ENCODE results near the gene TMEM151B. TPM values are rescaled to one million over a fixed set of nuclear protein-coding genes. Genes with fewer than 3 reads are reported as not detected.

Gene TMEM151B
- total and polyA plus RNA-seq, 9 of the 15 experiments (the other 6 are each of a cell fraction or from before 2014, with no cell fraction given): not detected

DNA sequence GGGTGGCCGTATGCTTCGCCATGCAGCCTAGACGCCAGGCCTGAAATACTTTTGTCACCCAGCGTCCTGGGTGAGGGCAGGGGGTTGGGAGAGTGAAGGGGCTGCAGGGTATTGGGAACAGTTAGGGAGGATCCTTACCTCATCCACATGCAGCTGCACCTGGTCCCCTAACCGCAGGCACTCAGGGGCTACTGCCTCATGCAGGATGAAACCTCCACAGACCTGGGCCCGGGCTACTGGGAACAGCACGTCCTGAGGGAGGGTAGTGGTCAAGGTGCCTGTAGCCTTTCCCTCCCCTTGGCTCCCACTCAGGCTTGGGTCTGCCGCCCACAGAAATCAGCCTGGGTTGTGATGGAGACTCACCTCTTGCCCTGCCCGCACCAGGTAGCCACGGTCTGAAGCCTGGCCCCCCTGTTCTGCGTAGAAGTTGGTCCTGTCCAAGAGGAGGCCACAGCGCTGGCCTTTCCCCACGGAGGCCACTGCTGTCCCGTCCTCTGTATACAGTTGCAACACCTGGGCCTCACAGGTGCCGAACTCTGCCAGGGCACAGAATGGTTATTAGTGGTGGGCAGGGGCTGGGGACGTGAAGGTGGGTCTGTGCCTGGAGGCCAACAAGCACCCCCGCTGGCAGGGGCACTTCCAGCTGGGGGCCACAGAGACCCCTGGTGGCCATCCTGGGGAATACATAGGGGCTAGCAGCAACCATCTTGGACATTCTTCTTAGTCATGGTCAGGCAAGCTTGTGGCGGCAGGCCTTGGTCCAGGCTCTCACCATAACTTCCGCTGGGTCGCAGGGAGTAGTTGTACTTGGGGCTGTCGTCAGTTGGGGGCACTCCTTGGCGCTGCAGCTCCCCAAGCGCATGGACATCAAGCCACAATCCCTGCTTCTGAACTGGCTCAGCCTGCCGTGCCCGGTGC is 34.3 kb downstream of the TMEM151B start (continued):
- TF ChIP-seq ETS1 (conservative IDR thresholded peaks at IDR 0.05; ENCODE audit: control insufficient read depth, low read depth, low read length) (0 out of 2 replicates have a peak, but pooled peaks have one; percentile 5), SIRT6 (IDR thresholded peaks at IDR 0.05; ENCODE audit: low read depth, low read length) (no peak), HDAC1 (IDR thresholded peaks at IDR 0.05) (no peak), MAFK (IDR thresholded peaks at IDR 0.05; ENCODE audit: low read length) (peak; percentile 32; the same call in 1 of the 2 replicates), ARID3A (IDR thresholded peaks at IDR 0.05; ENCODE audit: borderline replicate concordance, low read depth, low read length) (no peak), ZFX (CRISPR knock-in tag; IDR thresholded peaks at IDR 0.05) (no peak), ZNF280A (IDR thresholded peaks at IDR 0.05; ENCODE audit: low read depth, partially characterized antibody) (no peak), CBFA2T3 (IDR thresholded peaks at IDR 0.05) (no peak), BRCA1 (IDR thresholded peaks at IDR 0.05) (no peak), BRCA1 (CRISPR knock-in tag; IDR thresholded peaks at IDR 0.05) (no peak), RAD21 (CRISPR knock-in tag; conservative IDR thresholded peaks at IDR 0.05 in 1 of 2, IDR thresholded peaks at IDR 0.05 in 1 of 2) (peak; percentile 48 to 59), SIX5 (IDR thresholded peaks at IDR 0.05; ENCODE audit: borderline replicate concordance in 1 of 2, insufficient read depth in 1 of 2, low read depth in 1 of 2, low read length in 2 of 2) (no peak), ZBTB7A (IDR thresholded peaks at IDR 0.05; ENCODE audit: borderline replicate concordance, control insufficient read depth, low read depth, low read length) (peak; percentile 77), ZNF121 (CRISPR knock-in tag; conservative IDR thresholded peaks at IDR 0.05) (no peak), HNRNPUL1 (IDR thresholded peaks at IDR 0.05; ENCODE audit: low read length) (no peak), E2F8 (IDR thresholded peaks at IDR 0.05; ENCODE audit: low read depth, partially characterized antibody) (no peak), RCOR1 (IDR thresholded peaks at IDR 0.05; ENCODE audit: borderline replicate concordance in 1 of 2, low read depth in 2 of 2, low read length in 2 of 2) (peak in 1 of 2 experiments; percentile 28; a peak in 1 of 4 replicates)

All from K562 (cell line).